Activated naive CD8-positive, alpha-beta T cell treated with anti-CD3 and anti-CD28 coated beads, Interleukin-2, amount 10 ng/mL, durations not matched to agents 7 days and 5 days (primary cell): ENCODE measurements around the gene ZNF444. TPM values are rescaled to one million over a fixed set of nuclear protein-coding genes. Genes with fewer than 3 reads are reported as not detected.

Experiments used
- ATAC-seq: fragments of 150-1000 bp; cut with Tn5 transposase; one replicate; pipeline ENCODE4 v1.10.0; 2021; ENCODE audit warnings: low read depth, moderate library complexity
- POLR2A ChIA-PET: fragments of 350-600 bp; sonication (Branson Sonifier 250); formaldehyde crosslinking; loops from one replicate; lab custom pipeline; 2021; ENCODE audit warnings: antibody characterized with exemption; lab: Charles Lee
- DNase-seq: peaks from one replicate; pipeline ENCODE4 v3.0.0; 2021
- H3K27ac Mint-ChIP-seq: one replicate; pipeline ENCODE4 v1.8.0; 2022; ENCODE audit warnings: mild to moderate bottlenecking, mixed read lengths
- H3K27me3 Mint-ChIP-seq: one replicate; pipeline ENCODE4 v1.8.0; 2022; ENCODE audit warnings: mild to moderate bottlenecking, moderate library complexity, mixed read lengths
- H3K36me3 Mint-ChIP-seq: one replicate; pipeline ENCODE4 v1.8.0; 2021; ENCODE audit warnings: mild to moderate bottlenecking, mixed read lengths
- H3K4me1 Mint-ChIP-seq: one replicate; pipeline ENCODE4 v1.8.0; 2021; ENCODE audit warnings: mixed read lengths
- H3K4me3 Mint-ChIP-seq: one replicate; pipeline ENCODE4 v1.8.0; 2022; ENCODE audit warnings: mild to moderate bottlenecking, moderate library complexity, mixed read lengths
- H3K9me3 Mint-ChIP-seq: one replicate; pipeline ENCODE4 v1.8.0; 2021; ENCODE audit warnings: mixed read lengths
- total RNA-seq, 2 experiments: library from RNA; stranded (reverse); gene quantifications; one replicate each; pipeline ENCODE4 v1.2.3, GENCODE V29; 2021

Gene ZNF444
- total RNA-seq, 2 experiments from 2014 or later: 31.7 to 37.4 TPM

GRCh38 chr19:56120371-56121179, 20.5 kb upstream of the ZNF444 start:
- no peaks in the 10 kb centered on the region for H3K36me3 Mint-ChIP-seq
- peak; percentile 25 for ATAC-seq
- peaks cover 1% of the 10 kb centered on the region for H3K9me3 Mint-ChIP-seq
- H3K4me1 Mint-ChIP-seq: peaks cover 27% of the 10 kb centered on the region
- H3K27me3 Mint-ChIP-seq: no peaks in the 10 kb centered on the region
- peak; percentile 90 for DNase-seq
- peak overlapping the region; percentile 92 for H3K4me3 Mint-ChIP-seq
- POLR2A ChIA-PET: interaction anchor here (0.6 to 2.6 kb wide), 8 partner anchors 8 to 194 kb away, joined by 3 to 35 read pairs (median 4); partner anchors contain the start of genes ZNF444 and ZSCAN5A
- peak overlapping the region; percentile 96 for H3K27ac Mint-ChIP-seq

GRCh38 chr19:56121180-56122167, 19.6 kb upstream of the ZNF444 start, which contains the start of gene ZNF787:
Gene ZNF787 (minus strand): TSS chr19:56121295. CDS start chr19:56103217, 18,078 bp downstream.
- Mint-ChIP-seq H3K27ac (peak within 1 kb of the TSS; percentile 96), H3K9me3 (peaks cover 1% of the 10 kb centered on the region), H3K4me3 (peak within 1 kb of the TSS; percentile 92), H3K27me3 (no peaks in the 10 kb centered on the region), H3K36me3 (no peaks in the 10 kb centered on the region), H3K4me1 (peaks cover 27% of the 10 kb centered on the region)
- DNase-seq (peak; percentile 98), ATAC-seq (peak; percentile 91)
- POLR2A ChIA-PET: interaction anchor here (0.9 to 2.6 kb wide), 7 partner anchors 9 to 36 kb away, joined by 3 to 35 read pairs (median 4); partner anchors contain the start of gene ZNF444

GRCh38 chr19:56123266-56123891, 17.7 kb upstream of the ZNF444 start:
- Mint-ChIP-seq H3K36me3 (no peaks in the 10 kb centered on the region), H3K4me3 (no peak overlapping the region), H3K9me3 (peaks cover 1% of the 10 kb centered on the region), H3K27me3 (no peaks in the 10 kb centered on the region), H3K27ac (no peak overlapping the region), H3K4me1 (peaks cover 25% of the 10 kb centered on the region)
- POLR2A ChIA-PET: no interaction called here
- DNase-seq: no peak
- ATAC-seq: no peak

- ATAC-seq: no peak
- H3K4me3 Mint-ChIP-seq: peak overlapping the region; percentile 45
- peak overlapping the region; percentile 69 for H3K27ac Mint-ChIP-seq
Measured at GRCh38 chr19:56124578-56124977, 16.5 kb upstream of the ZNF444 start.

GRCh38 chr19:56125806-56126590, 15.1 kb upstream of the ZNF444 start:
- Mint-ChIP-seq H3K9me3 (peaks cover 1% of the 10 kb centered on the region), H3K4me1 (peaks cover 12% of the 10 kb centered on the region), H3K36me3 (no peaks in the 10 kb centered on the region), H3K27ac (no peak overlapping the region), H3K27me3 (no peaks in the 10 kb centered on the region), H3K4me3 (no peak overlapping the region)
- ATAC-seq (no peak), DNase-seq (no peak)
- POLR2A ChIA-PET: no interaction called here

More at GRCh38 chr19:56124578-56124977, 16.5 kb upstream of the ZNF444 start:
- Mint-ChIP-seq H3K9me3 (peaks cover 1% of the 10 kb centered on the region), H3K4me1 (peaks cover 17% of the 10 kb centered on the region), H3K36me3 (no peaks in the 10 kb centered on the region), H3K27me3 (no peaks in the 10 kb centered on the region)
- no peak for DNase-seq
- POLR2A ChIA-PET: no interaction called here

- POLR2A ChIA-PET: no interaction called here
- Mint-ChIP-seq H3K9me3 (peaks cover 1% of the 10 kb centered on the region), H3K36me3 (no peaks in the 10 kb centered on the region), H3K4me1 (peaks cover 5% of the 10 kb centered on the region), H3K4me3 (no peak overlapping the region), H3K27ac (no peak overlapping the region), H3K27me3 (no peaks in the 10 kb centered on the region)
- ATAC-seq (no peak), DNase-seq (no peak)
Measured at GRCh38 chr19:56126983-56127780, 13.9 kb upstream of the ZNF444 start.

GRCh38 chr19:56130006-56130405, 11.1 kb upstream of the ZNF444 start:
- no peaks in the 10 kb centered on the region for H3K4me1 Mint-ChIP-seq
- H3K9me3 Mint-ChIP-seq: no peaks in the 10 kb centered on the region
- H3K27ac Mint-ChIP-seq: no peak overlapping the region
- no peak overlapping the region for H3K4me3 Mint-ChIP-seq
- DNase-seq (no peak), ATAC-seq (no peak)
- no peaks in the 10 kb centered on the region for H3K27me3 Mint-ChIP-seq
- no peaks in the 10 kb centered on the region for H3K36me3 Mint-ChIP-seq
- POLR2A ChIA-PET: no interaction called here

GRCh38 chr19:56131651-56132050, 9.4 kb upstream of the ZNF444 start:
- no peak for ATAC-seq
- no peak for DNase-seq
- Mint-ChIP-seq H3K4me1 (no peaks in the 10 kb centered on the region), H3K36me3 (no peaks in the 10 kb centered on the region), H3K4me3 (no peak overlapping the region), H3K27ac (no peak overlapping the region), H3K27me3 (no peaks in the 10 kb centered on the region), H3K9me3 (no peaks in the 10 kb centered on the region)
- POLR2A ChIA-PET: no interaction called here

- Mint-ChIP-seq H3K4me3 (no peak overlapping the region), H3K9me3 (no peaks in the 10 kb centered on the region), H3K36me3 (no peaks in the 10 kb centered on the region), H3K4me1 (no peaks in the 10 kb centered on the region), H3K27me3 (no peaks in the 10 kb centered on the region), H3K27ac (no peak overlapping the region)
- ATAC-seq (no peak), DNase-seq (no peak)
- POLR2A ChIA-PET: no interaction called here
Measured at GRCh38 chr19:56132316-56132822, 8.7 kb upstream of the ZNF444 start.

GRCh38 chr19:56133858-56134653, 7.0 kb upstream of the ZNF444 start:
- Mint-ChIP-seq H3K36me3 (no peaks in the 10 kb centered on the region), H3K4me3 (no peak overlapping the region), H3K9me3 (no peaks in the 10 kb centered on the region), H3K4me1 (no peaks in the 10 kb centered on the region), H3K27ac (no peak overlapping the region), H3K27me3 (no peaks in the 10 kb centered on the region)
- DNase-seq (no peak), ATAC-seq (no peak)
- POLR2A ChIA-PET: no interaction called here

- no peak overlapping the region for H3K27ac Mint-ChIP-seq
- no peaks in the 10 kb centered on the region for H3K9me3 Mint-ChIP-seq
- no peak overlapping the region for H3K4me3 Mint-ChIP-seq
- H3K27me3 Mint-ChIP-seq: no peaks in the 10 kb centered on the region
- H3K4me1 Mint-ChIP-seq: peaks cover under 1% of the 10 kb centered on the region
- DNase-seq: no peak
- ATAC-seq: no peak
- H3K36me3 Mint-ChIP-seq: no peaks in the 10 kb centered on the region
- POLR2A ChIA-PET: no interaction called here
Measured at GRCh38 chr19:56134654-56134921, 6.5 kb upstream of the ZNF444 start.
